ENCODE measurements around the gene PNRC2.
"Not testable (repeated sequence)": the region's sequence is repeated elsewhere in the genome, so short reads cannot be mapped to it uniquely, and the experiment has no call there.

Gene PNRC2

GRCh38 chr1:24008574-24009184 is 49.1 kb downstream of the PNRC2 start:
- not testable (repeated sequence) for H3K36me3 ChIP-seq (ENCODE audit: insufficient read depth, low read length); H3K4me3 ChIP-seq (ENCODE audit: low read length); H3K9me3 ChIP-seq (ENCODE audit: low read length); H2AFZ ChIP-seq (ENCODE audit: low read depth, low read length); H3K27me3 ChIP-seq (ENCODE audit: insufficient read depth, low read length); H3K4me1 ChIP-seq (ENCODE audit: insufficient read depth, low read length)

- Histone ChIP-seq H3K4me3 (ENCODE audit: low read length) (no peak overlapping the region), H2AFZ (ENCODE audit: low read depth, low read length) (no peak overlapping the region), H3K9me3 (ENCODE audit: low read length) (no peaks in the 10 kb centered on the region), H3K36me3 (ENCODE audit: insufficient read depth, low read length) (no peaks in the 10 kb centered on the region), H3K27me3 (ENCODE audit: insufficient read depth, low read length) (peaks cover 5% of the 10 kb centered on the region), H3K4me1 (ENCODE audit: insufficient read depth, low read length) (peaks cover 5% of the 10 kb centered on the region)
These were observed 49.8 kb downstream of the PNRC2 start for GRCh38 chr1:24009406-24009805.

GRCh38 chr1:24010650-24011049 is 51.0 kb downstream of the PNRC2 start:
- peaks cover 7% of the 10 kb centered on the region for H3K27me3 ChIP-seq (ENCODE audit: insufficient read depth, low read length)
- no peak overlapping the region for H2AFZ ChIP-seq (ENCODE audit: low read depth, low read length)
- H3K4me1 ChIP-seq (ENCODE audit: insufficient read depth, low read length), result peaks cover 5% of the 10 kb centered on the region
- no peak overlapping the region for H3K4me3 ChIP-seq (ENCODE audit: low read length)
- no peaks in the 10 kb centered on the region for H3K9me3 ChIP-seq (ENCODE audit: low read length)
- H3K36me3 ChIP-seq (ENCODE audit: insufficient read depth, low read length), result no peaks in the 10 kb centered on the region

GRCh38 chr1:24012878-24013277 is 53.2 kb downstream of the PNRC2 start:
- not testable (repeated sequence) for H3K27me3 ChIP-seq (ENCODE audit: insufficient read depth, low read length); H3K4me1 ChIP-seq (ENCODE audit: insufficient read depth, low read length); H3K36me3 ChIP-seq (ENCODE audit: insufficient read depth, low read length); H2AFZ ChIP-seq (ENCODE audit: low read depth, low read length); H3K4me3 ChIP-seq (ENCODE audit: low read length); H3K9me3 ChIP-seq (ENCODE audit: low read length)

Data from neuron (in vitro differentiated cells).